Measurements from ENCODE around the gene SEC14L1.
"Not testable (repeated sequence)": the region's sequence is repeated elsewhere in the genome, so short reads cannot be mapped to it uniquely, and the experiment has no call there.

SEC14L1 gene

GRCh38 chr17:77140878-77141767 lies at the start of gene SEC14L1:
SEC14L1 (plus strand) TSS chr17:77140969; CDS start chr17:77143597, 2,628 bp downstream.
- DNase-seq, result peak in 8 of 14 donors; percentile 18 to 72 (median 55)

DNA sequence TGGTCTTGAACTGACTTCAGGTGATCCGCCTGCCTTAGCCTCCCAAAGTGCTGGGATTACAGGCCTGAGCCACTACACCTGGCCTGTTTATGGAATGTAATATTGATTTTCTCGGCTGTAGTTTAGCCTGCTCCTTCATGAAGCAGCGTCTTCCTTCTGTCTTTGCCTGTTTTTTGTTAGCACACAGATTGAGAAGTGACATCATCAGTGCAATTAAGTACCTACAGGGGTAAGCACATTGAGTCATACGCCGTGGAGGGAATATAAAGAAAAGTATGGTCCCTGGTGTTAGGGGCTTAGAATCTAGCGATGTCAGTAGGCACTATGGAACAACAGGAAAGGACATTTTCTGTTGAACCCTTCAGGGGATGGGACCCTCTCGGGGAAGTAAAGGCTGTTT lies 48.7 kb upstream of the SEC14L1 start:
- no peak for DNase-seq

DNA sequence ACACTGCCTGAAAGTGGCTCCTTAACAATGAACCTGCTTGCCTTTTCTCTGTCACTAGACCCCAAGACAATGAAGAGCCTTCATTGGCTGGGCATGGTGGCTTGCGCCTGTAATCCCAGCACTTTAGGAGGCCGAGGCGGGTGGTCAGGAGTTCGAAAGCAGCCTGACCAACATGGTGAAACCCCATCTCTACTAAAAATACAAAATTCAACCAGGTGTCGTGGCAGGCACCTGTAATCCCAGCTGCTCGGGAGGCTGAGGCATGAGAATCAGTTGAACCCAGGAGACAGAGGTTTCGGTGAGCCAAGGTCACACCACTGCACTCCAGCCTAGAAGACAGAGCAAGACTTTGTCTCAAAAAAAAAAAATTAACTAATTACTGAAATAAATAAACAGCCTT lies 45.3 kb upstream of the SEC14L1 start:
- no peak for DNase-seq

DNA sequence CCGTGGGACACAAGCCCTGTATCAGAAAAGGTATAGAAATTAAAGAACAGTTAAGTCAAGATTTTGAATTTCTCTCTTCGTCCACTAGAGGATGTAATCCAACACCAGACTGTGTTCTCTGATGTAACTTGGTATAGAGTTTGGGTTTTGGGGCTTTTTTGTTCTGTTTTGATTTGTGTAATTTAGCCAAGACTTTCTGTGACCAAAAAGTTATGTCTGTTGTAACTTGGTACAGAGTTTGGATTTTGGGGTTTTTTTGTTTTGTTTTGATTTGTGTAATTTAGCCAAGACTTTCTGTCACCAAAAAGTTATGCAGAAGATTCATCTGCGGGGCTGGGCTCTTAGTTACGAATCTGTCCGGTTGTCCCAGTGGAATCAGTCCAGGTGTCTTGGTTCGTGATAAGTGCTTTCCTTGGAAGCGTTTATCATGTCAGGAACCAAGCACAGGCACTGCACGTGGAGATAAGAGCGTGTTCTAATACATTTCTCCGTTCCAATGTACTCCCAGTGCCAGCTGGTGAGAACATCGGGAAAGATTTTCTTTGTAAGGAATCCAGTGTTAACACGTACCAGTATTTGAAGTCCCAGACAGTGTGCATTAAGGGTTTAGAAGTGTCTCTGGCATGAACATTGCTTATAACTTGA lies 44.1 kb upstream of the SEC14L1 start:
- DNase-seq, result peak in 3 of 14 donors; percentile 8 to 66 (median 32)

GRCh38 chr17:77097631-77098180 lies 43.1 kb upstream of the SEC14L1 start:
- DNase-seq, result peak in 6 of 14 donors; percentile 17 to 43 (median 25)

DNA sequence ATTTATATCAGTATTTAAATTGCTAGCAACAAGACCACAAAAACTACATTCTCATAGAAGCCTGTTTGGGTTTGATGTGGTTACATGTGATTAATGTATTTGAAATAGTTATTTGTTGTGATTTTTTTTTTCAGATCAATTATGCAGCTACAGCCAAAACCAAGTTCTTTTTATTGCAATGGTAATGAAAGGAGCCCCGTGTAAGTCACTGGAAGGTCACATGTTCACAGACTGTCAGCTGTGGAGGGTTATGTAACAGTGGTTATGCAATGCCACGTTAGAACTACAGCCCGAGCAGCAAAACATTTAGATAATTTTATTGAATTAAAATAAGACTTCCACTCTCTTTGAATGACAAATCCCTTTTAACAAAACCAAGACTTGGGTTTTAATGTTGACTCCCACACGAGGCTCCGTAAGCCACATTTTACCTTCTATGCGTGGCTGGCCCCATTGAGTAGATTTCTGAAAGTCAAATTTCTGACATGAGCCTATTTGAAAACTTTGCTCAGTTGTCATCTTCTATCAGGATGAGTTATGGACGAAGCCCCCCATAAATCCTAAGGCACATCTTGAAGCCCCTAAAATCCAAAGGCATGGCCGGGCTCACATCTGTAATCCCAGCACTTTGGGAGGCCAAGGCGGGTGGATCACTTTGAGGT lies 41.8 kb upstream of the SEC14L1 start:
- DNase-seq, result peak in 12 of 14 donors; percentile 28 to 76 (median 57)

DNA sequence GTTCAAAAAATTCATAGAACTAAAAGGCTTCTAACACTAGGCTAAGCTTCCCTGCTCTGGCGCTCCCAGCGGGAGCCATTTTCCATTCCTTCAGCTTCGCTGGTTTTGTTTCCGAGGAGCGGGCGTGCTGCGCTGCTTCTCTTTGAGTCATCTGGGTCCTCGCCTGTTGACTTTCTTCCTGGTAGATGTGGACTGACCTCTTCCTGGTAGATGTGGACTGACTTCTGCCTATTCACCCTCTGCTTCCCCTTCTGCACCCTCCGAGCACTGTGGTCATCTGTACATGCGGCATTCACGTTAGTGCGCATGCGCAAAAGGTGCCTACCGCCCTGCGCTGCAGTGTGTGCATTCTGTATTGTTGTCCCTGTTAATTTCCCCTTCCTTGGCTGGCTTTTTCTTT lies 40.8 kb upstream of the SEC14L1 start:
- peak in 11 of 14 donors; percentile 9 to 67 (median 39) for DNase-seq

- DNase-seq, result no peak
These were observed 39.0 kb upstream of the SEC14L1 start for GRCh38 chr17:77101521-77102410.

GRCh38 chr17:77102411-77103134 lies 38.2 kb upstream of the SEC14L1 start:
- DNase-seq, result not testable (repeated sequence)

DNA sequence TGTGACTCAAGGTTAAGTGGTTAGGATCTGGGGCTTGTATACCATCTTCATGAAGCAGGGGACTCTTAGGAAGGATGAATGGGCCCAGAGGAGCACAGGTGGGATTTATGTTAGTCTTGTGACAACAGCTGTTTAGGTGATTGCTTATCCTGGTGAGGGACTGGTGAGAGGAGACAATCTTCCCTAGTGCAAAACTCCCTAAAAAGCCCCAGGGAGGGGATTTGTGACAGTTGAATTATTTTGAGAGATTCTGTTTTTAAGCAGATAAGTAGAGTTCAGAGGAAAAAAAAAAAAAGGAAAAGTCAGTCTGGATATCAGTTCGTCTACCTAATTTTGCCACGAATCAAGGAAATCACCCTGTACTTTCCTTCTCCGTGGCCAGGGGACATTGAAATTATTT lies 35.1 kb upstream of the SEC14L1 start:
- no peak for DNase-seq

DNA sequence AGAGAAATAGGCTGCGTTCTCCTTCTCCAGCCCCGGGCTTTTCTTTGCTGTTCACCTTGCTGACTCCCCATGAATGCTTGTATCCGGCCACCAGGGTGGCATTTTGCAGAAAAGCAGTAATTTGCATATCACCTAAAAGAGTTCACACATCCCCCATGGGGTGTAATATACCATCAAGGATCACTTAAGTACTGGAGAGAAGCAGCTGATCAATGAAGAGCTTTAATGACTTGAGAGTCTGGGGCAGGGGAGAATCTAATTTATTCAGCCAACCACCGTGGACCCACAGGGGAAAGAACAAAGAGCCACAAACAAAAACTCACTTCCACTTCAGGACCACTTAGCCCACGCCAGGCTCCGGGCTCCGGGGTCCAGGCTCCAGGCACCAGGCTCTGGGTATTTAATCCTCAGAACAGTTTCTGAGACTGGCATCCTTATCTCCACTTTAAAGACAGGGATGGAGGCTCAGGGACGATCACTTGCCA lies 33.9 kb upstream of the SEC14L1 start:
- no peak for DNase-seq

DNA sequence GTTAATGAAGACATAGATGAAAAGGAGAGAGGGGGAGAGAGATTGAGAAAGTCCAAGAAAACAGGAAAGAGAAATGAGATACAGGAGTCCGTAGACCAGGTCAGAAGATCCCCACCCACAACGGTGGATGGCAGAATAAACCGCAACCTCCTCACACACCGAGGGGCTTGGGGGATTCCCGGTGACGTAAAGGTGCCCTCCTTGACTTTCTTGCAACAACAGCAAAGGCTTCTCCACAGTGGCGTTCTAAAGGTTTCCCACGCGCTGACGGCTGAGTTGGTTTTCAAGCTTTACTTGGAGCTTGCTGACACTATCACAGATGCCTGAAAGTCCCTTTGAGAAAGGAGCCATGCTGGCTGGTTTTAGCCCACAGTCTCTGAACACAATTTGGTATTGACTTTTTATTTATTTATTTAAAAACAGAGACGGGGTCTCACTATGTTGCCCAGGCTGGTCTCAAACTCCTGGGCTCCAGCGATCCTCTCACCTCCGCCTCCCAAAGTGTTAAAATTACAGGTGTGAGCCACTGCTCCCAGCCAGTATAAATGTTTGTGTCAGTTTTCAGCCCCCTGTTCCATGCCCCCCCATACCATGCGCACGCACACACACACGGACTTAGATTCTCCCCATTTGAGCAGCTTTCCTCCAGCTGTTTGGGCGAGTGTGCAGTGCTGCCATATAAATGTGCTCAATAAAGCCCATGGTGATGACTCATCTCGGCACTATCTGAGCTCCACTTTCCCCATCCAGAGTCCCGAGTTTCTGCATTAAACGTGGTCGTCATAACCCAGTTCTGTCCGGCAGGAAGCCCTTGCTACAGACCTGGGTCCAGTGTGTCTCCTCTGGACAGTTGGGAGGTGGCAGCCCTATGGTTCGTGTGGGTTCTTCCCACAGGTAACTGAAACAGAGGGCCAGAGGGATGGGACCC lies 33.0 kb upstream of the SEC14L1 start:
- no peak for DNase-seq

DNA sequence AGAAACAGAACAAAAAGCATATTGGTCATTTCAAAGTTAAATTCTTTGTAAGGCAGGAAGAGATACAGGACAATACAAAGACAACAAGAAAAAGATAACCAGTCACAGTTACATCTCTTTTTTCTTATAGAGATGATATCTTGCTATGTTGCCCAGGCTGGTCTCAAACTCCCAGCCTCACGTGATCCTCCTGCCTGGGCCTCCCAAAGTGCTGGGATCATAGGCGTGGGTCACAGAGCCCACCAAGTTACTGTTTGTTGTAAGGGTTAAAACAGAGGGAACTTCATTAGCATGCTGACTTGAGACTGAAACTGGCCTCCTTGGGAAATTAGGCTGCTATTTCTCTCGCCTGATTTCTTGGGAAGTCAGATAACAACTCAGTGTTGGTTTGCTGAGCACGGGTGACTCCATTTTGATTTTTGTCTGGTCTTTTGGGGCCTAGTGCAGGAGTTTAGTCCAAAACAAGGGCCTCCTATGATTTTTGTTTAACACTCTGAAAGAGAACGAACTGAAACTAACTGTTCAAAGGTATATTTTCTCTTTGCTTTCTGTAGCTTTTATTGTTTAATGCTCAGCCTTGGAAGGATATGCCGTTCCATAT lies 31.5 kb upstream of the SEC14L1 start:
- no peak for DNase-seq

GRCh38 chr17:77109764-77110359 lies 30.9 kb upstream of the SEC14L1 start:
- peak in 5 of 14 donors; percentile 6 to 59 (median 24) for DNase-seq

DNA sequence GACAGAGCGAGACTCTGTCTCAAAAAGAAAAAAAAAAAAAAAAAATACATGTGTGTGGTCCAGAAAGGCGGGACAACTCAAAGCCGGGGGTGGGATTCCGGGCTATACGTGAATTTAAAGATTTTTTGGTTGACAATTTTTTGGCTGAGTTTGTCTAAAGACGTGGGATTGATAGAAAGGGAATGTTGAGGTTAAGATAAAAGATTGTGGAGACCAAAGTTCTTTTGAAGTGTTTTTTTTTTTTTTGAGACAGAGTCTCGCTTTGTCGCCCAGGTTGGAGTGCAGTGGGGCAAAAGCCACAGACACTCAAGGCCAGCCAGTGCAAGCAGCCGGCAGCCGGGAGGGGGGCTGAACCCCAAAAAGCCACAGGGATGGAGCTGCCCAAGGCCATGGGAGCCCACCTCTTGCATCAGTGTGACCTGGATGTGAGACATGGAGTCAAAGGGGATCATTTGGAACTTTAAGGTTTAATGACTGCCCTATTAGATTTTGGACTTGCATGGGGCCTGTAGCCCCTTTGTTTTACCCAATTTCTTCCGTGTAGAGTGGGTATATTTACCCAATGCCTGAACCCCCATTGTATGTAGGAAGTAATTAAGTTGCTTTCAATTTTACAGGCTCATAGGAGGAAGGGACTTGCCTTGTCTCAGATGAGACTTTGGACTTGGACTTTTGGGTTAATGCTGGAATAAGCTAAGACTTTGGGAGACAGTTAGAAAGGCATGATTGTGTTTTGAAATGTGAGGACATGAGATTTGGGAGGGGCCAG lies 29.4 kb upstream of the SEC14L1 start:
- DNase-seq, result not testable (repeated sequence)

- no peak for DNase-seq
These were observed 28.9 kb upstream of the SEC14L1 start for GRCh38 chr17:77111934-77112296.

DNA sequence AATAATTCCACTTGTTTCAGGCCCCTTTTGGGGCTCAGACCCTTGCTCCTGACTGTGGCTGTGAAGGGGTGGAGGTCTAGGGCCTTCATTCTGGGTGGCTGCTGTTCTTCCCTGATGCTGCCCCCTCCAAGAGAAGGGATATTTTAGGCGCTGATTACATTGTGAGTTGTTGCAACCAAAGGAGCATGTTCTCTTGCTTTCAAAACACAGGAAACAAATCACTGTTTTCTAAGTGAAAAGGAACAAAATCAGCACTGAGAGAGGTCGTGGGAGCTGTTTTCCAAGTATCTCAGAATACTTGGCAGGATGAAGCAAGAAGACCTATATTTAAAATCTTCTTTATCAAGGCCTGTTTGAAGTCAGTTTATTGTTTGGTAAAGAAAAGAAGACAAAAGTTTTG lies 25.3 kb upstream of the SEC14L1 start:
- no peak for DNase-seq

DNA sequence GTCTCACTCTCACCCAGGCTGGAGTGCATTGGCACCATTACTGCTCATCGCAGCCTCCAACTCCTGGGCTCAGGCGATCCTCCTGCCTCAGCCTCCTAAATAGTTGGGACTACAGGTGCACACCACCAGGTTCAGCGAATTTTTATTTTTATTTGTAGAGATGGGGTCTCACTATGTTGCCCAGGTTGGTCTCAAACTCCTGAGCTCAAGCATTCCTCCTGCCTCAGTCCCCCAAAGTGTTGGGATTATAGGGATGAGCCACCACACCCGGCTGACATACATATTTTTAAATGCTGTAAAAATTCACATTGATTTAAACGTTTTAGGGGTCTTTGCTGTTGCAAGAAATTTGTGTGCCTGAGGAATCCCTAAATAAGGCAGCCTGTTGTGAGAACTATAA lies 24.8 kb upstream of the SEC14L1 start:
- no peak for DNase-seq

Data from C1 segment of cervical spinal cord (tissue), 14 donors.